Esophagus muscularis mucosa (tissue), 3 donors: ENCODE results near the gene MAP3K7.

ENCODE experiments used
- CTCF ChIP-seq, 3 experiments: fragments of 200-600 bp in 2 of 3; fragments of 450-650 bp in 1 of 3; sonication (generic) in 2 of 3; IDR thresholded peaks; one replicate each; pipeline ENCODE4 v1.5.1; 2017 to 2019; ENCODE audit warnings: antibody characterized with exemption in 3 of 3, mild to moderate bottlenecking in 2 of 3, moderate library complexity in 1 of 3
- POLR2A ChIP-seq: fragments of 450-650 bp; IDR thresholded peaks from one replicate; pipeline ENCODE4 v1.6.1; 2017; ENCODE audit warnings: antibody characterized with exemption, moderate library complexity, mild to moderate bottlenecking, low read depth

DNA sequence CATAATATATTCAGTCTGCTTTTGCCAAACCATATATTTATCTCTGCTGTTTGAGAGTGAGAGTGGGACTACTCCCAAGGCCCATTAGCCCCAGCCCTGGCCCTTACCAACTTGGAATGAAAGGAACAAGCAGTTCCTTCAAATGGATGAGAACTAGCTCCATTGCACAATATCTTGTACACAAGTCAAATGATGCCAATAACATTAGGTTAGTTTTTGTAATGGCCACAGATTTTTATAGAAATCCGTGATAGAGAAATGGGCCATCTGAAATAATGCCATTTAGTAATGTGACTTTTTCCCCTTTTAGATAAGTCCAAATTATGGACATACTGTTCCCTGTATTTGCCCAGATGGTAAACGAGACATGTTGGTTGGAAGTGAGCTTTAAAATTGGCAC lies 117.0 kb downstream of the MAP3K7 start:
- no peak for TF ChIP-seq POLR2A
- TF ChIP-seq CTCF (IDR thresholded peaks at IDR 0.05) = no peak
